Measurements from ENCODE around the gene TTLL12. TPM values are rescaled to one million over a fixed set of nuclear protein-coding genes. Genes with fewer than 3 reads are reported as not detected.
A peak's percentile ranks its signal among the peaks of the same experiment; 100 is the strongest.

The TTLL12 gene
- total RNA-seq, 1 experiment from 2014 or later: 61.0 TPM

DNA sequence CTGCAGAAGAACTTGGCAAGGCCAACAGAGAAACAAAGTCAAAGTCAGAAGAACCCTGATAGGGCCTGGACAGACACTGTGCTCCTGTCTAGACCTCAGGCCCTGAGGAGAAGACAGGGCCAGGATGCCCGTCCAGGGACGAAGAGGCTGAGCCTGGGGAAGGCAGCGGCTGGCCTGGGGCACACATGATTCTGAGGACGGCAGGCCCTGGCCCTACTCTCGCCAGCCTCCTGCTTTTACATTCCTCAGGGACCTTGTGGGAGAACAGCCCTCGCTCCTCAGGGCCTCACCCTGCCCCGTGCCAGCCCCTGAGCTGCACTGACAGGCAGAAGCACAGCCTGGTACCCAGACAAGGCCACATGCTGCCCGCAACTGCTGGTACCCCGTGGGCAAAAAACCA is 43.6 kb upstream of the TTLL12 start:
- intact Hi-C loops (cut with micrococcal nuclease): loop anchor here (2.0 kb wide), 1 partner anchor 44 kb away; no protein-coding TSS in a partner anchor
- TF ChIP-seq, protein P1, sequence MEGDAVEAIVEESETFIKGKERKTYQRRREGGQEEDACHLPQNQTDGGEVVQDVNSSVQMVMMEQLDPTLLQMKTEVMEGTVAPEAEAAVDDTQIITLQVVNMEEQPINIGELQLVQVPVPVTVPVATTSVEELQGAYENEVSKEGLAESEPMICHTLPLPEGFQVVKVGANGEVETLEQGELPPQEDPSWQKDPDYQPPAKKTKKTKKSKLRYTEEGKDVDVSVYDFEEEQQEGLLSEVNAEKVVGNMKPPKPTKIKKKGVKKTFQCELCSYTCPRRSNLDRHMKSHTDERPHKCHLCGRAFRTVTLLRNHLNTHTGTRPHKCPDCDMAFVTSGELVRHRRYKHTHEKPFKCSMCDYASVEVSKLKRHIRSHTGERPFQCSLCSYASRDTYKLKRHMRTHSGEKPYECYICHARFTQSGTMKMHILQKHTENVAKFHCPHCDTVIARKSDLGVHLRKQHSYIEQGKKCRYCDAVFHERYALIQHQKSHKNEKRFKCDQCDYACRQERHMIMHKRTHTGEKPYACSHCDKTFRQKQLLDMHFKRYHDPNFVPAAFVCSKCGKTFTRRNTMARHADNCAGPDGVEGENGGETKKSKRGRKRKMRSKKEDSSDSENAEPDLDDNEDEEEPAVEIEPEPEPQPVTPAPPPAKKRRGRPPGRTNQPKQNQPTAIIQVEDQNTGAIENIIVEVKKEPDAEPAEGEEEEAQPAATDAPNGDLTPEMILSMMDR (IDR thresholded peaks at IDR 0.05; ENCODE audit: unreplicated experiment): no peak
- Mint-ChIP-seq H3K36me3 (ENCODE audit: insufficient read depth, unreplicated experiment) (peaks cover 7% of the 10 kb centered on the region), H3K27ac (ENCODE audit: low read depth, unreplicated experiment) (no peak overlapping the region), H3K4me3 (ENCODE audit: unreplicated experiment) (no peak overlapping the region), H3K9me3 (ENCODE audit: unreplicated experiment) (no peaks in the 10 kb centered on the region), H3K27me3 (ENCODE audit: insufficient read depth, unreplicated experiment) (peaks cover 38% of the 10 kb centered on the region), H3K4me1 (ENCODE audit: insufficient read depth, unreplicated experiment) (peaks cover 12% of the 10 kb centered on the region)
- BruUV-seq (replicated peaks): no TSS peak
- ChIA-PET POLR2A (no interaction called here), CTCF (interaction anchor here (0.5 to 2.2 kb wide), 9 partner anchors 16 to 173 kb away, joined by 3 to 34 read pairs (median 4); no protein-coding TSS in a partner anchor)
- no peak for DNase-seq (ENCODE audit: unreplicated experiment)

DNA sequence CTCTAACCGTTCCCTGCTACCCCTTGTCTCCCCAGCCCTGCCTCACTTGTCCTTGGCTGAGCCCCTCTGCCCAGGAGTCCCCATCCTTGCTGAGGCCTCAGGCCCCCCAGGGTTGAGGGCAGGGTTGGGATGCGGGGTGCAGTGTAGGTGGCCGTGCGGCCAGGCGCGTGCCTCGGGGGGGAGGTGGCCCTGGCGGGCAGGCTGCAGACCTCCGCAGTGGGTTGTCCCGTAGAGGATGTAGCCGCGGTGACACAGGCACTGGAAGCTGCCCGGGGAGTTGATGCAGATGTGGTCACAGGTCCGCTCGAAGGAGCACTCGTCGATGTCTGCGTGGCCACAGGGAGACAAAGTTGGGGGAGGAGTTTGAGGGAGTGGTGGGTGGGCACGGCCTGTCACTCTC is 41.9 kb upstream of the TTLL12 start:
- Mint-ChIP-seq H3K36me3 (ENCODE audit: insufficient read depth, unreplicated experiment) (peaks cover 7% of the 10 kb centered on the region), H3K27ac (ENCODE audit: low read depth, unreplicated experiment) (no peak overlapping the region), H3K27me3 (ENCODE audit: insufficient read depth, unreplicated experiment) (peaks cover 44% of the 10 kb centered on the region), H3K4me3 (ENCODE audit: unreplicated experiment) (no peak overlapping the region), H3K9me3 (ENCODE audit: unreplicated experiment) (no peaks in the 10 kb centered on the region), H3K4me1 (ENCODE audit: insufficient read depth, unreplicated experiment) (peaks cover 12% of the 10 kb centered on the region)
- TF ChIP-seq, protein P1 (IDR thresholded peaks at IDR 0.05; ENCODE audit: unreplicated experiment): no peak
- BruUV-seq (replicated peaks): no TSS peak
- intact Hi-C loops (cut with micrococcal nuclease): no loop called here
- DNase-seq (ENCODE audit: unreplicated experiment): no peak
- CTCF ChIA-PET: interaction anchor here (0.7 to 1.9 kb wide), 7 partner anchors 16 to 380 kb away, joined by 3 to 10 read pairs (median 4); no protein-coding TSS in a partner anchor
- POLR2A ChIA-PET: no interaction called here

DNA sequence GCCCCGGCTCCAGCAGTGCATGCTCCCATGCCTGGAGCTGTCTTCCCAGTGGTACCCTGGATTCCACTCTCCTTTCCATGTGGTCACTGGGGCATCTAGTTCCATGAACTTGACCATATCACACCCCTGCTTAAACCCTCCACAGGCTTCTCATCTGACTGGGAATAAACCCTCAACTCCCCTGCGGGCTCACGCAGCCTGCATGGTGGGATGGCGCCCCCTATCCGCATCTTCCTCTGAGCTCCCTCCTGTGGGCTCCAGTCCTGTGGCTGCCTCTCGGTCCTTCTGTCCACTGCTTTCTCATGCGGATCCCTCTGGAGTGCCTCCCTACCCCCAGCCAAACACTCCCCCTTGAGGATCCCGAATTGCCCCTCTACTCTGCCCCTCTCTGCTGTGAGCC is 41.4 kb upstream of the TTLL12 start:
- TF ChIP-seq, protein P1 (IDR thresholded peaks at IDR 0.05; ENCODE audit: unreplicated experiment): peak; percentile 34
- Mint-ChIP-seq H3K9me3 (ENCODE audit: unreplicated experiment) (no peaks in the 10 kb centered on the region), H3K27me3 (ENCODE audit: insufficient read depth, unreplicated experiment) (peaks cover 43% of the 10 kb centered on the region), H3K4me3 (ENCODE audit: unreplicated experiment) (no peak overlapping the region), H3K4me1 (ENCODE audit: insufficient read depth, unreplicated experiment) (peaks cover 12% of the 10 kb centered on the region), H3K36me3 (ENCODE audit: insufficient read depth, unreplicated experiment) (peaks cover 4% of the 10 kb centered on the region), H3K27ac (ENCODE audit: low read depth, unreplicated experiment) (no peak overlapping the region)
- no TSS peak for BruUV-seq (replicated peaks)
- peak; percentile 47 for DNase-seq (ENCODE audit: unreplicated experiment)
- POLR2A ChIA-PET: no interaction called here
- CTCF ChIA-PET: interaction anchor here (0.7 to 1.2 kb wide), 3 partner anchors 15 to 380 kb away, joined by 3 read pairs; no protein-coding TSS in a partner anchor
- intact Hi-C loops (cut with micrococcal nuclease): no loop called here

DNA sequence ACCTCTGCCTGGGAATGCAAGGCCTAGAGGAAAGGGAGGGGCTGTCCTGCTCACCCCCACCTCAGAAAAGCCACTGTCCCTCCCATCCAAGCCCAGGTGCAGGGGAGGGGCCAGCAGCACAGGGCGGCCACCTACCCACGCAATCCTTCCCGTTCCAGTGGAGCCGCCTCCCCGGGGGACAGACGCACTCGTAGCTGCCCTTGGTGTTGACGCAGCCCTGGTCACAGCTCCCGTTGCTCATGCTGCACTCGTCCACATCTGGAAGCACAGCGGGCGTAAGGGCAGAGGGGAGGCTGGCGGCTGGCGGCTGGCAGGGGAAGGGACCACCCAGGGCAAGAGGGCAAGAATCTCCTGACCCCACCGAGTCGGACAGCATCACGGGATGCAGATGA is 40.3 kb upstream of the TTLL12 start:
- TF ChIP-seq, protein P1 (IDR thresholded peaks at IDR 0.05; ENCODE audit: unreplicated experiment): no peak

More for the DNA sequence above, 40.3 kb upstream of the TTLL12 start:
- no TSS peak for BruUV-seq (replicated peaks)
- intact Hi-C loops (cut with micrococcal nuclease): no loop called here
- CTCF ChIA-PET: no interaction called here
- Mint-ChIP-seq H3K4me3 (ENCODE audit: unreplicated experiment) (no peak overlapping the region), H3K27ac (ENCODE audit: low read depth, unreplicated experiment) (no peak overlapping the region), H3K36me3 (ENCODE audit: insufficient read depth, unreplicated experiment) (no peaks in the 10 kb centered on the region), H3K4me1 (ENCODE audit: insufficient read depth, unreplicated experiment) (peaks cover 12% of the 10 kb centered on the region), H3K9me3 (ENCODE audit: unreplicated experiment) (no peaks in the 10 kb centered on the region), H3K27me3 (ENCODE audit: insufficient read depth, unreplicated experiment) (peaks cover 32% of the 10 kb centered on the region)
- POLR2A ChIA-PET: no interaction called here
- DNase-seq (ENCODE audit: unreplicated experiment): no peak
